Stimulated activated CD8-positive, alpha-beta memory T cell treated with anti-CD3 and anti-CD28 coated beads, Interleukin-12 subunit alpha, Interleukin-12 subunit beta, amount 100 ng/mL, for 4 hours (primary cell): ENCODE results near the gene ZFP36L2.
A peak's percentile ranks its signal among the peaks of the same experiment; 100 is the strongest.

Experiments
- DNase-seq: peaks from one replicate; pipeline ENCODE4 v3.0.0-alpha.2; 2020; ENCODE audit warnings: low read depth

The ZFP36L2 gene

GRCh38 chr2:43223521-43224001, 2.8 kb downstream of the ZFP36L2 start:
- no peak for DNase-seq

- no peak for DNase-seq
Measured at GRCh38 chr2:43222475-43223309, 3.7 kb downstream of the ZFP36L2 start.

- DNase-seq = no peak
Measured at GRCh38 chr2:43221763-43222474, 4.5 kb downstream of the ZFP36L2 start.

GRCh38 chr2:43221124-43221762, 5.2 kb downstream of the ZFP36L2 start:
- no peak for DNase-seq

GRCh38 chr2:43220760-43221123, 5.7 kb downstream of the ZFP36L2 start:
- no peak for DNase-seq

- no peak for DNase-seq
Measured at GRCh38 chr2:43220229-43220751, 6.1 kb downstream of the ZFP36L2 start.

- peak; percentile 56 for DNase-seq
Measured at GRCh38 chr2:43219383-43220228, 6.8 kb downstream of the ZFP36L2 start.

GRCh38 chr2:43218702-43219382, 7.6 kb downstream of the ZFP36L2 start:
- DNase-seq = peak; percentile 61

GRCh38 chr2:43218155-43218701, 8.2 kb downstream of the ZFP36L2 start:
- DNase-seq = no peak

- no peak for DNase-seq
Measured at GRCh38 chr2:43217228-43218154, 8.9 kb downstream of the ZFP36L2 start.

- no peak for DNase-seq
Measured at GRCh38 chr2:43216629-43217028, 9.8 kb downstream of the ZFP36L2 start.

- no peak for DNase-seq
Measured at GRCh38 chr2:43215673-43216255, 10.6 kb downstream of the ZFP36L2 start.

- DNase-seq = no peak
Measured at GRCh38 chr2:43214253-43214652, 12.2 kb downstream of the ZFP36L2 start.

- no peak for DNase-seq
Measured at GRCh38 chr2:43212931-43213330, 13.5 kb downstream of the ZFP36L2 start.

- no peak for DNase-seq
Measured at GRCh38 chr2:43212216-43212835, 14.1 kb downstream of the ZFP36L2 start.

GRCh38 chr2:43210467-43211303, 15.7 kb downstream of the ZFP36L2 start:
- DNase-seq = no peak

GRCh38 chr2:43210125-43210466, 16.3 kb downstream of the ZFP36L2 start:
- no peak for DNase-seq

GRCh38 chr2:43209204-43209717, 17.1 kb downstream of the ZFP36L2 start:
- no peak for DNase-seq
